Activated CD4-positive, alpha-beta T cell treated with anti-CD3 and anti-CD28 coated beads for 24 hours (primary cell): ENCODE results near the gene SEZ6.

Source experiments
- DNase-seq, 2 donors: peaks; one replicate each; pipeline ENCODE4 v3.0.0-alpha.2; 2020; ENCODE audit warnings: low read depth in 2 of 2

The SEZ6 gene

DNA sequence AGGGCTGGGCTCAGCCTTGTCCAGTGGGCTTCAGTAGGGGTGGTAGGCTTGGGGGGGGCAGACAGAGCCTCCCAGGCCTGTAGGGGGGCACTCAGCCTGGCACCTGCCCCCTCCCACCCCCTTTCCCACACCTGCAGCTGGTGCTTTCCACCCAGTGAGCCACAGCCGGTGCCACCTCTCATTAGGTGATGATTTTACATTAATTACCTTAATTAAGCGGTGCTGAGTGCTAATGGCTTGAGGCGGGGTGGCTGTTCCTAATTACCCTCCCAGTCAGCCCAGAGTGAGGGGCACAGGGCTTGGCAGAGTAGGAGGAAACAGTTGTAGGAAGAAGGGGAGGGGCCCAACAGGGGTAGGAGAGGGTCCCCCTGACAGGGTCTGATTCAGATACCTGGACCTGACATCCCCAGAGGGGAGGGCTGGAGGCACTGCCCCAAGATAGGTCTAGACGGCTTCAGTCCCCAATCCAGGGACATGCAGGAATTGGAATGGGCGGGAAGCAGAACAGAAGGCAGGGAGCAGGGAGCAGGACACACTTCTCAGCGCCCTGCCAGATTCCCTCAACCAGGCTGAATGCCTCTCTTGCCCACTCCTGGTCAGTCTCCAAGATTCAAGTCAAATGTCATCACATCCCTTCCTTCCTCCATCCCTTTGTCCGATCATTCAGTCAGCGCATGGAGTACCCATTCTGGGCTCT lies 28.0 kb downstream of the SEZ6 start:
- no peak for DNase-seq

DNA sequence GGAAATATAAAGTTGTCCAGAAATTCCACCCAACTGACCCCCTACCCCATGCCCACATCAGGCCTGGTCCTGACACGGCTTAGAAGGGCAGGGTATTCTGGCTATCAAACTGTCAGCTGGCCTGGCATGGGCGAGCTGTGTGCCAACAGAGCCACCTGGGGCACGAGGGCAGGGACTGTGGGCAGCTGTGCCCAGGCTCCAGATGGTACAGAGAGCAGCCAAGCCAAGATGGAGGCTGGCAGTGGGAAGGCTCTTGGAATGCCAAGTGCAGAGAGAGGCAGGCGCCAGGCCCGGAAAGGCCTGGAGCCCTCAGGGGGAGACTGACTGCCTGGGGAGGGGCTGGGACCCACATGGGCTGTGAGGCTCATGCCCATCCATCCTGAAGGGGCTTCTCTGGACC lies 30.2 kb downstream of the SEZ6 start:
- DNase-seq = no peak

DNA sequence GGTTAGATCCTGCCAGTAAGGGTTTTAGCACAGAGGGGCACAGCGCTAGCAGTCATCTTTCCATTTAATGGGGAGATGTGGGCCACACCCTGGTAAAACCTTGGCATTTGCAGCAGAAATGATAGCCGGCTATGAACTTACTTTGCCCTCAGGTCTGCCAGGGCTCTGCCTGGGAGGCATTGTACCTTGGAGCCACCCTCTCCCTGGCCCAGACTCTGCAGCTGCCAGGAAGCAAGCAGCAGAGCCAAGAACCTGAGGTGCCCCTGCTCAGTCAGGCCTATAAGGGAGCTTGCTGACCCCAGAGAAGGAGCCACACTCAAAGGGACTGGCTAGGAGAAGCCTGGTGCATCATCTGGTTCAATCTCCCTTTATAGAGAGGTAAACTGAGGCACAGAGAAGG lies 30.8 kb downstream of the SEZ6 start:
- no peak for DNase-seq

GRCh38 chr17:28974451-28974850 lies 31.4 kb downstream of the SEZ6 start:
- DNase-seq = no peak

GRCh38 chr17:28973425-28973824 lies 32.4 kb downstream of the SEZ6 start:
- no peak for DNase-seq

- no peak for DNase-seq
Measured at GRCh38 chr17:28972437-28972836, 33.4 kb downstream of the SEZ6 start.

DNA sequence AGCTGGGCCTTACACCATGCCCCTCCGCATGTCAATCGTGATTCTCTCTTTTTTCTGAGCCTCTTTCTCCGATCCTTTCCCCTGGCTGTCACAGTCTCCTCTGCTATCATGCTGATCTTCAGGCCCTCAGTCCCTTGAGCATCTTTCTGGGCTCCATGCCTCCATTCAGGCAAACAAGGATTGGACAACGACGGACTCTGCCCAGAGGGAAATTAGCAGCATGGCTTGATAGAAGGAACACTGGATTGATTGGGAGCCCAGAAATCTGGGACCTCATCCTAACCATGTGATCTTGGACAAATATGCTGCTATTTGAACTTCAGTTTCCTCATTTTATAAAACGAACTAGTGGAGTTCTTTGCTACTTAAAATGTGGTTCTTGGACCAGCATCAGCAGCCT lies 35.0 kb downstream of the SEZ6 start:
- DNase-seq = no peak

- DNase-seq = no peak
Measured at GRCh38 chr17:28969706-28970393, 36.0 kb downstream of the SEZ6 start.

GRCh38 chr17:28968914-28969295 lies 36.9 kb downstream of the SEZ6 start:
- no peak for DNase-seq

- no peak for DNase-seq
Measured at GRCh38 chr17:28968231-28968913, 37.5 kb downstream of the SEZ6 start.

- no peak for DNase-seq
Measured at GRCh38 chr17:28967221-28968135, 38.4 kb downstream of the SEZ6 start.

DNA sequence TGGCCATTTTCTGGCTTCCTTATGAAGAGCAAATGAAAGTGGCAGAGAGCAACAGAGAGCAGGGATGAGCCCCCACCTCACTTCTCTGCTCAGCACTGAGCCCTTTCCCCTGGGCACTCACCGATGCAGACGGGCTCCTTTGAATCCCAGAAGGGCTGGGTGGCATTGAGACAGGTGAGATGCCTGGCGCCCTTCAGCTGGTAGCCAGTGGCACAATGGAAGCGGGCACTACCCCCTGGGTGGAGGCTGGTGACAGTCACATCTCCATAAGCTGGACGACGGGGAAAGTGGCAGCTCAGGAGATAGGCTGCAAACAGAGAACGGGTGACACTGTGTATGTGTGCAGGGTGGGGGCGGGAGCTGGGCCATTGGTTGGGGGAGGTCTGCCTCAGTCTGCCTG lies 42.0 kb downstream of the SEZ6 start:
- DNase-seq = no peak

DNA sequence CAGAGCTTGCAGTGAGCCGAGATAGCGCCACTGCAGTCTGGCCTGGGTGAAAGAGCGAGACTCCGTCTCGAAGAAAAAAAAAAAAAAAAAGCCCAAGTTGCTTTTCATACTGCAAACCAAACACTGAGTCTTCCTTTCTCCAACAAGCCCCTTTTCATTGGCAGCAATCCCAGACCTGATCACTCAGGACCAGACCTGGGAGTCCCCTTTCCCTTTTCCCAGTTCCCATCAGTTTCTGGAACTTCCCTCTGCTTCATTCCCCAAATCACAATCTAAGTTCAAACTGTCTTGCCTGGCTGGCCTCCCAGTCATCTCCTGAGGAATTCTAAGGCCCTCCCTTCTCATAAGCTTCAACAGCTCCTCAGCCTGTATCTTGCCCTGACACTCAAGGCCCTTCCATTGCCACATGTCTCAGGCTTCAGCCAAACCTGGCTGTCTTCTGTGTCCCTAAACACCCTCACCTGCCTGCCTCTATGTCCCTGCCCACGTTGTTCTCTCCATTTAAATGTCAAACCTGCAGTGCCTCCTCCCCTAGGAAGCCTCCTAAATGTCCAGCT lies 42.7 kb downstream of the SEZ6 start:
- no peak for DNase-seq

- DNase-seq = no peak
Measured at GRCh38 chr17:28961391-28961790, 44.4 kb downstream of the SEZ6 start.

- DNase-seq = no peak
Measured at GRCh38 chr17:28960256-28961061, 45.4 kb downstream of the SEZ6 start.

DNA sequence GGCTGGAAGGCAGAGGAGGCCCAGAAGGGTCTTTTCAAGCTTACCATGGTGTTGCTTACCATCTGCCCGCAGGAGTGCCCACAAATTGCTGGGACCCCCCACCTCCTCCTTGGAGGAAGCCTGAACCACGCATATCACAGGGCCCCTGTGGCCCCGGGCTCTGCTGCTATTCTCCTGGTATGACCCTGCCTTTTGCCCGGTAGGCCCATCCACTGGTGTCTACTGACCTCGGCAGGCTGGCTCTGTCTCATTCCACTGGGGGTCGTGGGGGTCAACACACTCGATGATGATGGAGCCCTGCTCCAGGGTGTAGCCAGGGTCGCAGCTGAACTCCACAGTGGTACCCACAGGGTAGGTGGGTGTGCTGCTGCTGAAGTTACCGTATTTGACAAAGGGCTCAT lies 46.4 kb downstream of the SEZ6 start:
- no peak for DNase-seq

DNA sequence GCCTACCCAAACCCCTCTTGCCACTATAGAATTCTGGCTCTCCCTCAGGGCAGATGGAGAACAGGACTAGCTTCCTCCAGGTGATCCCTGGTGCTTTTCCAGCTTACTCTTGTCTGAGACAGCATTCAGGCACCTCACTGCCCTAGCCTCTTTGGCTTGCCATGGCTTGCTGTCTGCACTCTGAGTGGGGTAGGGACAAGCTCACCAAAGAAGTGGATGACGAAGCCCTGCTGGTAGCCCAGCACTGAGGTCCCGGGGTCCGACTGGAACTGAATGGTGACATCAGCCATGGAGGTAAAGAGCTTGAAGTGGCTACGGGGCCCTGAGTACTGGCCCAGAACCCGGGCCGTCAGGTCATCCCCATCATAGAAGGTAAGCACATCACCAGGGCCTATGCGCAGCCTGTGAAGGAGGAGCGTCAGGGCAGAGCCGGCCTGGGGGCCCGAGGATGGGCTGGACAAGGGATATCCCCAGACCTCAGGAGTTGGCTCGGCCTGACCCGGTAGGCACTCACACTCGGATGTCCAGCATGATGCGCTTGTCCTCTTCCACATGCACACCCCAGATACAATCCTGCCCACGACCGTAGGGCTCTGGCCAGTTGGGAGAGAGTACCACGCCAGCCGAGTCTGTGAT lies 46.9 kb downstream of the SEZ6 start:
- no peak for DNase-seq

DNA sequence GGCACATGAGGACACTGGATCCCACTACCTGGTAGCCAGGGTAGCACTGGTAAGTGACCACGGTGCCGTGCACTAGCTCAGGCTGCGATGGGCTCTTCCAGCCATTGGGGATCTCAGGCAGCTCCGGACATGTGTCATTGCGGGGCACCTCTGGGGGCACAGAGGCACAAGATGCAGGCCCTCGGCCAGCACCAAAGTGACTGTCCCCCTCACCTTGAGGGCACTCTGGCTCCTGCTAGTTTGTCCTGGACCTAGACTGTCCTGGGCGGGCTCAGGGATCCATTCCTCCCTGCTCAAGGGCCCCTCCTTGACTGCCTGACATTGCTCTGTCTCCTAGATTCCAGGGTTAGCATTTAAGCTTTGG lies 47.9 kb downstream of the SEZ6 start:
- DNase-seq = no peak

- no peak for DNase-seq
Measured at GRCh38 chr17:28957277-28957991, 48.4 kb downstream of the SEZ6 start.

- no peak for DNase-seq
Measured at GRCh38 chr17:28956861-28957260, 49.0 kb downstream of the SEZ6 start.
